ENCODE results near the gene ZSCAN29.
A peak's percentile ranks its signal among the peaks of the same experiment; 100 is the strongest.
"Not testable (repeated sequence)": the region's sequence is repeated elsewhere in the genome, so short reads cannot be mapped to it uniquely, and the experiment has no call there.

The ZSCAN29 gene

GRCh38 chr15:43370975-43371974 is at the start of gene ZSCAN29, which contains the start of gene TUBGCP4:
ZSCAN29 (minus strand) TSS chr15:43371043; CDS start chr15:43369913, 1,130 bp downstream.
TUBGCP4 (plus strand) TSS chr15:43371101; CDS start chr15:43371355, 254 bp downstream.
- Mint-ChIP-seq H3K9me3 (no peaks in the 10 kb centered on the region), H3K27ac (peak within 1 kb of the TSS; percentile 88), H3K27me3 (no peaks in the 10 kb centered on the region), H3K4me3 (peak within 1 kb of the TSS; percentile 94), H3K4me1 (ENCODE audit: low read depth) (peaks cover 52% of the 10 kb centered on the region), H3K36me3 (ENCODE audit: low read depth) (peaks cover 51% of the 10 kb centered on the region)
- intact Hi-C loops (cut with micrococcal nuclease) = loop anchor here (5.0 kb wide), 1 partner anchor 39 kb away; the partner anchor contains the start of gene LCMT2

- intact Hi-C loops (cut with micrococcal nuclease) = no loop called here
- Mint-ChIP-seq H3K9me3 (no peaks in the 10 kb centered on the region), H3K4me3 (no peak overlapping the region), H3K4me1 (ENCODE audit: low read depth) (peaks cover 5% of the 10 kb centered on the region), H3K36me3 (ENCODE audit: low read depth) (peaks cover 46% of the 10 kb centered on the region), H3K27me3 (no peaks in the 10 kb centered on the region), H3K27ac (no peak overlapping the region)
These were observed 49.6 kb upstream of the ZSCAN29 start for GRCh38 chr15:43420435-43420834.

GRCh38 chr15:43414196-43414595 is 43.4 kb upstream of the ZSCAN29 start:
- H3K36me3 Mint-ChIP-seq (ENCODE audit: low read depth) = peaks cover 56% of the 10 kb centered on the region
- no peaks in the 10 kb centered on the region for H3K27me3 Mint-ChIP-seq
- H3K27ac Mint-ChIP-seq = no peak overlapping the region
- peaks cover 4% of the 10 kb centered on the region for H3K4me1 Mint-ChIP-seq (ENCODE audit: low read depth)
- intact Hi-C loops (cut with micrococcal nuclease) = no loop called here
- no peak overlapping the region for H3K4me3 Mint-ChIP-seq
- no peaks in the 10 kb centered on the region for H3K9me3 Mint-ChIP-seq

GRCh38 chr15:43412096-43412495 is 41.3 kb upstream of the ZSCAN29 start:
- Mint-ChIP-seq H3K36me3 (ENCODE audit: low read depth) (peaks cover 77% of the 10 kb centered on the region), H3K27ac (no peak overlapping the region)

GRCh38 chr15:43410572-43411214 is 39.9 kb upstream of the ZSCAN29 start:
- intact Hi-C loops (cut with micrococcal nuclease) = no loop called here
- Mint-ChIP-seq H3K9me3 (no peaks in the 10 kb centered on the region), H3K4me1 (ENCODE audit: low read depth) (peaks cover 7% of the 10 kb centered on the region), H3K27me3 (no peaks in the 10 kb centered on the region), H3K36me3 (ENCODE audit: low read depth) (peaks cover 87% of the 10 kb centered on the region), H3K4me3 (no peak overlapping the region), H3K27ac (no peak overlapping the region)

More at GRCh38 chr15:43412096-43412495, 41.3 kb upstream of the ZSCAN29 start:
- intact Hi-C loops (cut with micrococcal nuclease) = no loop called here
- H3K9me3 Mint-ChIP-seq = no peaks in the 10 kb centered on the region
- H3K27me3 Mint-ChIP-seq = no peaks in the 10 kb centered on the region
- H3K4me1 Mint-ChIP-seq (ENCODE audit: low read depth) = peaks cover 7% of the 10 kb centered on the region
- H3K4me3 Mint-ChIP-seq = no peak overlapping the region

GRCh38 chr15:43408789-43409188 is 37.9 kb upstream of the ZSCAN29 start:
- H3K9me3 Mint-ChIP-seq = no peaks in the 10 kb centered on the region
- peaks cover 88% of the 10 kb centered on the region for H3K36me3 Mint-ChIP-seq (ENCODE audit: low read depth)
- H3K27ac Mint-ChIP-seq = no peak overlapping the region
- H3K4me1 Mint-ChIP-seq (ENCODE audit: low read depth) = peaks cover 13% of the 10 kb centered on the region
- H3K27me3 Mint-ChIP-seq = no peaks in the 10 kb centered on the region
- intact Hi-C loops (cut with micrococcal nuclease) = no loop called here
- no peak overlapping the region for H3K4me3 Mint-ChIP-seq

- H3K9me3 Mint-ChIP-seq = no peaks in the 10 kb centered on the region
- intact Hi-C loops (cut with micrococcal nuclease) = no loop called here
- peaks cover 88% of the 10 kb centered on the region for H3K36me3 Mint-ChIP-seq (ENCODE audit: low read depth)
- H3K4me3 Mint-ChIP-seq = no peak overlapping the region
- peaks cover 14% of the 10 kb centered on the region for H3K4me1 Mint-ChIP-seq (ENCODE audit: low read depth)
- H3K27me3 Mint-ChIP-seq = no peaks in the 10 kb centered on the region
- H3K27ac Mint-ChIP-seq = no peak overlapping the region
These were observed 36.0 kb upstream of the ZSCAN29 start for GRCh38 chr15:43406808-43407207.

GRCh38 chr15:43406189-43406588 is 35.3 kb upstream of the ZSCAN29 start:
- no peaks in the 10 kb centered on the region for H3K9me3 Mint-ChIP-seq
- H3K4me1 Mint-ChIP-seq (ENCODE audit: low read depth) = peaks cover 14% of the 10 kb centered on the region
- H3K36me3 Mint-ChIP-seq (ENCODE audit: low read depth) = peaks cover 91% of the 10 kb centered on the region
- intact Hi-C loops (cut with micrococcal nuclease) = no loop called here
- no peak overlapping the region for H3K4me3 Mint-ChIP-seq
- H3K27me3 Mint-ChIP-seq = no peaks in the 10 kb centered on the region
- H3K27ac Mint-ChIP-seq = no peak overlapping the region

DNA sequence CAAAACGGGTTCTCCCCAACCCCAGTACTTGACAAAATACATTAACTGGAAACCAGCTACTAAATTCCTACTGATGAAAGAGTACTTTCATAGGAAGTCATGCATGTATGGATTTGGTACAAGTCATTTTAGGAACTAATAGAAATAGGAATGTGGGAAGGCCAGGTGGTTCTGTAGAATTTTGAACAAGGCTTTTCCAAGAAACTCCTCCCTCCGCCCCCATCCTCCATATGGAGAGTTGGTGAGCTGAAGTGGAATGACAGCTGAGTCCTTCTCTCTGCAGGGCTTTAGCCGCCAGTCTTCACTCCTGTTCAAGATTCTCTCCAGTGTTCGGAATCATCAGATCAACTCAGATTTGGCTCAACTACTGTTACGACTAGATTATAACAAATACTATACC is 33.3 kb upstream of the ZSCAN29 start:
- intact Hi-C loops (cut with micrococcal nuclease) = no loop called here
- H3K4me3 Mint-ChIP-seq = no peak overlapping the region
- no peaks in the 10 kb centered on the region for H3K27me3 Mint-ChIP-seq
- H3K9me3 Mint-ChIP-seq = no peaks in the 10 kb centered on the region
- no peak overlapping the region for H3K27ac Mint-ChIP-seq
- H3K36me3 Mint-ChIP-seq (ENCODE audit: low read depth) = peaks cover 99% of the 10 kb centered on the region
- peaks cover 10% of the 10 kb centered on the region for H3K4me1 Mint-ChIP-seq (ENCODE audit: low read depth)

GRCh38 chr15:43403616-43404015 is 32.8 kb upstream of the ZSCAN29 start:
- H3K9me3 Mint-ChIP-seq = no peaks in the 10 kb centered on the region
- H3K4me3 Mint-ChIP-seq = no peak overlapping the region
- H3K4me1 Mint-ChIP-seq (ENCODE audit: low read depth) = peaks cover 8% of the 10 kb centered on the region
- peaks cover 99% of the 10 kb centered on the region for H3K36me3 Mint-ChIP-seq (ENCODE audit: low read depth)
- no peaks in the 10 kb centered on the region for H3K27me3 Mint-ChIP-seq
- intact Hi-C loops (cut with micrococcal nuclease) = no loop called here
- no peak overlapping the region for H3K27ac Mint-ChIP-seq

DNA sequence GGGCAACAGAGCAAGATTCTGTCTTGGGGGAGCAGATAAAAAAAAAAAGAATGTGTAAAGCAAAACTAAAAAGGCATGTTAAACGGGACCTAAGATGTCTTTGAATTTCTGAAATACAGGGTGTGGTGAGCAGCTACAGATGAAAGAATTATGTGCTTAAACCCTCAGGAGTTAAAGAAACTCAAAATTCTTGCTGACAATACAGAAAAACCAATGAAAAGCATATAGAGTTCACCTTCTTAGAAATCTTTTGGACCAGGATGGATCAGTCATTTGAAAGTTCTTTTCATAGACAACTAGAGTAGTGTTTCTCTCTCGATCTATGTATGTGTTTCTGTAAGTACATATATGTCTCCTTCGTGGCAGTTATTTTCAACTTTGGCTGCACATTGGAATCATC is 31.4 kb upstream of the ZSCAN29 start:
- Mint-ChIP-seq H3K27ac (no peak overlapping the region), H3K9me3 (no peaks in the 10 kb centered on the region), H3K36me3 (ENCODE audit: low read depth) (peaks cover 98% of the 10 kb centered on the region), H3K4me1 (ENCODE audit: low read depth) (peaks cover 8% of the 10 kb centered on the region), H3K4me3 (no peak overlapping the region), H3K27me3 (no peaks in the 10 kb centered on the region)
- intact Hi-C loops (cut with micrococcal nuclease) = no loop called here

- H3K27ac Mint-ChIP-seq; H3K27me3 Mint-ChIP-seq; H3K9me3 Mint-ChIP-seq; H3K4me1 Mint-ChIP-seq (ENCODE audit: low read depth); H3K4me3 Mint-ChIP-seq; intact Hi-C loops (cut with micrococcal nuclease): not testable (repeated sequence)
- H3K36me3 Mint-ChIP-seq (ENCODE audit: low read depth) = peaks cover 86% of the 10 kb centered on the region
These were observed 22.7 kb upstream of the ZSCAN29 start for GRCh38 chr15:43393592-43393991.

- H3K4me3 Mint-ChIP-seq = no peak overlapping the region
- H3K27me3 Mint-ChIP-seq = no peaks in the 10 kb centered on the region
- no peaks in the 10 kb centered on the region for H3K4me1 Mint-ChIP-seq (ENCODE audit: low read depth)
- peaks cover 84% of the 10 kb centered on the region for H3K36me3 Mint-ChIP-seq (ENCODE audit: low read depth)
- H3K9me3 Mint-ChIP-seq = no peaks in the 10 kb centered on the region
- intact Hi-C loops (cut with micrococcal nuclease) = no loop called here
- no peak overlapping the region for H3K27ac Mint-ChIP-seq
These were observed 19.9 kb upstream of the ZSCAN29 start for GRCh38 chr15:43390723-43391122.

DNA sequence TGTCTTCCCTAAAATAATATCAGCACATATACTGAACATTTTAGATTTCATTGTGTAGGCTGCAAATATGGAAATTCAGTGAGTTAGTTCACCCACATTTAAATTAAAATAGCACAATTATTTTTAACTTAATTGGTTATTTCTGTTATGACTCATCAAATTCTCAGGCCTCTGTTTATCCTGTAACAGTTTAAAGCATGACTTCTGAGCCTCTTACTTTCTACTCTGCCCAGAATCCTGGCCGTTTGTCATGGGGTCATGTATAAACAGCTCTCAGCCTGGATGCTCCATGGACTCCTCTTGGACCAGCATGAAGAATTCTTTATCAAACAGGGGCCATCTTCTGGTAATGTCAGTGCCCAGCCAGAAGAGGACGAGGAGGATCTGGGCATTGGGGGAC is 12.2 kb upstream of the ZSCAN29 start:
- Mint-ChIP-seq H3K27me3 (no peaks in the 10 kb centered on the region), H3K4me3 (no peak overlapping the region), H3K9me3 (no peaks in the 10 kb centered on the region), H3K36me3 (ENCODE audit: low read depth) (peaks cover 84% of the 10 kb centered on the region), H3K4me1 (ENCODE audit: low read depth) (no peaks in the 10 kb centered on the region), H3K27ac (no peak overlapping the region)
- intact Hi-C loops (cut with micrococcal nuclease) = no loop called here
